Activated CD8-positive, alpha-beta memory T cell treated with anti-CD3 and anti-CD28 coated beads, Interleukin-2, amount 10 ng/mL, durations not matched to agents 7 days and 5 days (primary cell): ENCODE results near the gene RTP5. TPM values are rescaled to one million over a fixed set of nuclear protein-coding genes. Genes with fewer than 3 reads are reported as not detected.
"Not testable (repeated sequence)": the region's sequence is repeated elsewhere in the genome, so short reads cannot be mapped to it uniquely, and the experiment has no call there.

Experiments used
- ATAC-seq: fragments of 150-1000 bp; cut with Tn5 transposase; one replicate; pipeline ENCODE4 v1.10.0; 2021; ENCODE audit warnings: moderate library complexity
- CTCF ChIA-PET: fragments of 350-600 bp; sonication (Branson Sonifier 250); formaldehyde crosslinking; loops from one replicate; lab custom pipeline; 2021; ENCODE audit warnings: antibody characterized with exemption; lab: Charles Lee
- DNase-seq: peaks from one replicate; pipeline ENCODE4 v3.0.0-alpha.2; 2020
- H3K27ac Mint-ChIP-seq: one replicate; pipeline ENCODE4 v1.8.0; 2021; ENCODE audit warnings: mild to moderate bottlenecking, mixed read lengths
- H3K27me3 Mint-ChIP-seq: one replicate; pipeline ENCODE4 v1.8.0; 2021; ENCODE audit warnings: mixed read lengths
- H3K36me3 Mint-ChIP-seq: one replicate; pipeline ENCODE4 v1.8.0; 2021; ENCODE audit warnings: mild to moderate bottlenecking, mixed read lengths
- H3K4me1 Mint-ChIP-seq: one replicate; pipeline ENCODE4 v1.8.0; 2021; ENCODE audit warnings: mixed read lengths
- H3K4me3 Mint-ChIP-seq: one replicate; pipeline ENCODE4 v1.8.0; 2021; ENCODE audit warnings: mild to moderate bottlenecking, moderate library complexity, mixed read lengths
- H3K9me3 Mint-ChIP-seq: one replicate; pipeline ENCODE4 v1.8.0; 2022; ENCODE audit warnings: low read depth, mixed read lengths
- total RNA-seq, 2 experiments: library from RNA; stranded (reverse); gene quantifications; one replicate each; pipeline ENCODE4 v1.2.3, GENCODE V29; 2021

The RTP5 gene
- total RNA-seq, 2 experiments from 2014 or later: not detected

DNA sequence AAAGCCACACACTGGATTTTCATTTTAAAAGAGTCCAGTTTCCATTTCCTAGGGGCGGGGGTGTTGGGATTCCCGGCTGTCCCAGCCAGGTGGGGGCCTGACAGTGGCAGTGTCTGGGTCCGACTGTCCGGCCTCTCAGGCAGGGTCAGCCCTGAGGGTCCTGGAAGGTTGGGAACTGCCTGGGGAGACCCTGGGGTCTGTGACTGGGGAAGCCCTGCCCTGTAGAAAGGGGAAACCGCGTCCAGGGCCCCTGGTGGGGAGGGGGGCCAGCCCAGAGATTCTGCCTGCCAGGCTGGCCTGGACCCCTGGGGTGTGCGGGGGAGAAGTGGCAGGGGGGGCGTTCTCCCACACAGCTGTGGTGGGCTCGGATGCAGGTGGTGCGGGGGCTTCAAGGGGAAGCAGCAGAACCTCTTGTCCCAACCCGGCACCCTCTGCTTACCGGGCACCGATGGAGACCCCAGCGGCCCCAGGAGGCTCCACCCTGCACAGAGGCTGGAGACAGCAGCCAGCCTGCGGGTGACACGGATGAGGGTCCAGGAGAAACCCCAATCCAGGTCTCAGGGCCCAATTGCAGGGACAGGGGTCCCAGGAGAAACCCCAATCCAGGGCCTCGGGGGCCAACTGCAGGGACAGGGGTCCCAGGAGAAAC lies 4.9 kb downstream of the RTP5 start:
- Mint-ChIP-seq H3K4me1 (peaks cover 15% of the 10 kb centered on the region), H3K9me3 (no peaks in the 10 kb centered on the region), H3K4me3 (no peak overlapping the region), H3K27me3 (peaks cover 13% of the 10 kb centered on the region), H3K27ac (no peak overlapping the region), H3K36me3 (no peaks in the 10 kb centered on the region)
- no peak for ATAC-seq
- DNase-seq: no peak
- CTCF ChIA-PET: no interaction called here

DNA sequence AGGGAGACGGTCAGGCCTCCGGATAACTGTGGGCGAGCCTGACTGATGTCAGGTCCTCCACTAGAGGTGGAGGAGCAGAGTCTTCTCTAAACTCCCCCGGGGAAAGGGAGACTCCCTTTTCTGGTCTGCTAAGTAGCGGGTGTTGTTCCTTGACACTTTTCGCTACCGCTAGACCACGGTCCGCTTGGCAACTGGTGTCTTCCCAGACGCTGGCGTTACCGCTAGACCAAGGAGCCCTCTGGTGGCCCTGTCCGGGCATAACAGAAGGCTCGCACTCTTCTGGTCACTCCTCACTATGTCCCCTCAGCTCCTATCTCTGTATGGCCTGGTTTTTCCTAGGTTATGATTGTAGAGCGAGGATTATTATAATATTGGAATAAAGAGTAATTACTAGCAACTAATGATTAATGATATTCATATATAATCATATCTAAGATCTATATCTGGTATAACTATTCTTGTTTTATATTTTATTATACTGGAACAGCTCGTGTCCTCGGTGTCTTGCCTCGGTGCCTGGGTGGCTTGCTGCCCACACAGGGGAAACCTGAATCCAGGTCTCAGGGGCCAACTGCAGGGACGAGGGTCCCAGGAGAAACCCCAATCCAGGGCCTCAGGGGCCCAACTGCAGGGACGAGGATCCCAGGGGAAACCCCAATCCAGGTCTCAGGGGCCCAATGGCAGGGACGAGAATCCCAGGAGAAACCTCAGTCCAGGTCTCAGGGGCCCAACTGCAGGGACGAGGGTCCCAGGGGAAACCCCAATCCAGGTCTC lies 6.4 kb downstream of the RTP5 start:
- DNase-seq, H3K36me3 Mint-ChIP-seq, H3K4me3 Mint-ChIP-seq, H3K9me3 Mint-ChIP-seq, H3K27me3 Mint-ChIP-seq, H3K27ac Mint-ChIP-seq, ATAC-seq: not testable (repeated sequence)
- CTCF ChIA-PET: interaction anchor here (3.5 kb wide), 1 partner anchor 143 kb away, joined by 21 read pairs; the partner anchor contains the start of gene D2HGDH
- H3K4me1 Mint-ChIP-seq: peaks cover 16% of the 10 kb centered on the region

DNA sequence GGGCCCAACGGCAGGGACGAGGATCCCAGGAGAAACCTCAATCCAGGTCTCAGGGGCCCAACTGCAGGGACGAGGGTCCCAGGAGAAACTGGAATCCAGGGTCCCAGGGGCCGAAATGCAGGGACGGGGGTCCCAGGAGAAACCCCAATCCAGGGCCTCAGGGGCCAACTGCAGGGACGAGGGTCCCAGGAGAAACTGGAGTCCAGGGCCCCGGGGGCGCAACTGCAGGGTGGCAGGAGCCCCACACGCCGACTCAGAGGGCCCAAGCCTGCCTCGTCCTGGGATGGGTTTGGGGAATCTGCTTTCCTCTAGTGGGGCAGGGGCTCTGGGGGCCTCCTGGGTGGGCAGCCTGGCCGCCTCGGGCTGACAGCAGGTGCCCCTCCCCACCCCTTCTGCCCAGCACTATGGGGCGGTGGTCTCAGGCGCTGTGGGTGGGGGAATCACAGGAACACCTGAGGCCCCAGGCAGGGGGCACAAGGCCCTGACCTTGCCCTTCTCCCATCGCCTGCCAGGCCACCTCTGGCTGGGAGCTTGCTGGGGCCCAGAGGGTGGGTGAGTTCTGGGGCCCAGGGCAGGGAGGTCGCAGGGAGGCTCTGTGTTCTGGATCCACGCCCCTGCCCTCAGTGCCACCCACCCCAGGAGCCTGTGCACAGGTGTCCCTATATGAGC lies 7.1 kb downstream of the RTP5 start:
- Mint-ChIP-seq H3K36me3 (no peaks in the 10 kb centered on the region), H3K9me3 (no peaks in the 10 kb centered on the region), H3K4me1 (peaks cover 13% of the 10 kb centered on the region), H3K27me3 (peaks cover 4% of the 10 kb centered on the region), H3K4me3 (no peak overlapping the region), H3K27ac (no peak overlapping the region)
- no peak for ATAC-seq
- no peak for DNase-seq
- CTCF ChIA-PET: interaction anchor here (0.7 to 3.5 kb wide), 4 partner anchors 51 to 176 kb away, joined by 3 to 21 read pairs (median 4); partner anchors contain the start of gene D2HGDH

DNA sequence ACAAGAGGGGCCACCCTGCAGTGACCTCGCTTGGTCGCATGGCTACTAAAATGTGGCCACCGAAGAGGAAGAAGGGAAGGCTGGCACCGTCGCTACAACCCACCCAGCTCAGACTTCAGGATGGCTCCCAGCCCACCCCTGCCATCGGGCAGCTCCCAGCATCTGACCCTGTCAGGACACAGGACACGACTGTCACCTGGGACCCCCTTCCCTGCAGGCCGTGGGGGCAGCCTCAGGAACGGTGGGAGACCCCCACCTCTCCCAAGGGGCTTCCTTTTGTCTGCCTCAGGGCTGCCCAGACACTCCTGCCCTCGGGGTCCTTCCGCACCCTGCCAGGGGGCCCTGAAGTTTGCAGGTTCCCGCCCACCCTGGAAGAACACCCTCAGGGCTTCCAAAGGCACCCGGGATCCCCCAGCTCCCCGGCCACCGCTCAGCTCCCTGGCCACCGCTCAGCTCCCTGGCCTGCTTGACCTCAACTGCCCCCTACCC lies 7.7 kb downstream of the RTP5 start:
- DNase-seq: no peak
- H3K36me3 Mint-ChIP-seq: no peaks in the 10 kb centered on the region
- no peaks in the 10 kb centered on the region for H3K9me3 Mint-ChIP-seq
- H3K27ac Mint-ChIP-seq: no peak overlapping the region
- ATAC-seq: no peak
- H3K4me1 Mint-ChIP-seq: peaks cover 18% of the 10 kb centered on the region
- peaks cover 4% of the 10 kb centered on the region for H3K27me3 Mint-ChIP-seq
- CTCF ChIA-PET: interaction anchor here (0.7 to 3.5 kb wide), 5 partner anchors 52 to 267 kb away, joined by 3 to 21 read pairs (median 4); partner anchors contain the start of gene D2HGDH
- H3K4me3 Mint-ChIP-seq: no peak overlapping the region

DNA sequence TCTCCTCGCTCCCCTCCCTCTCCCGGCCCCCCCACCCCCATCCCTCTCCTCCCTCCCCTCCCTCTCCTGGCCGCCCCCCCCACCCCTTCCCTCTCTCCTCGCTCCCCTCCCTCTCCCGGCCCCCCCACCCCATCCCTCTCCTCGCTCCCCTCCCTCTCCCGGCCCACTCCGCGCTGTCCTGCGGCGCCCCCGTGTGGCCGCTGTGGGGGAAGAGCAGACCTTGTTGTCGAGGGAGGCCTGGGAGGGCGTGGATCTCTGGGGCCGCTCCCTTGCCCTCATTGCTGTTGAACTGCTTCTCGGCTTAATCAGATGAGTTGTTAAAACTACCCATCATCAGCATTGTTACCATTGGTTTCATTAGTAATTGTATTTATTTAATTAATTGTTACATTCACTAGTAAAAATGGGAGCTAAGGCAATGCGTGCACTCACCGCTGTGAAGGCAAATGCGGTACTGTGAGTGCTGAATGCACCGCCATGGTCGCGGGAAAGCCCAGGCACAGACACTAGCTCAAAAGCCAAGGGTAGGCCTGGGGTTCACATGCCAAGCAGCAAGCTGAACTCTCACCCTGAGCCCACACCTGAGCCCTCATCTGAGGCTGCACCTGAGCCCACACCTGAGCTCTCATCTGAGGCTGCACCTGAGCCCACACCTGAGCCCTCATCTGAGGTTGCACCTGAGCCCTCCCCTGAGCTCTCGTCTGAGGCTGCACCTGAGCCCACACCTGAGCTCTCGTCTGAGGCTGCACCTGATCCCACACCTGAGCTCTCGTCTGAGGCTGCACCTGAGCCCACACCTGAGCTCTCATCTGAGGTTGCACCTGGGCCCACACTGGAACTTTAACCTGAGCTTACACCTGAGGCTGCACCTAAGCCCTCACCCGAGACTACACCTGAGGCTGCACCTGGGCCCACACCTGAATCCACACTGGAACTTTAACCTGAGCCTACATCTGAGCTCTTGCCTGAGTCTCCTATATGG lies 8.8 kb downstream of the RTP5 start:
- Mint-ChIP-seq H3K4me1 (peaks cover 28% of the 10 kb centered on the region), H3K36me3 (peaks cover 4% of the 10 kb centered on the region), H3K27ac (no peak overlapping the region), H3K4me3 (no peak overlapping the region), H3K27me3 (no peaks in the 10 kb centered on the region), H3K9me3 (no peaks in the 10 kb centered on the region)
- CTCF ChIA-PET: interaction anchor here (0.7 to 3.5 kb wide), 28 partner anchors 9 to 511 kb away, joined by 3 to 21 read pairs (median 4); partner anchors contain the start of genes D2HGDH, DTYMK and ING5
- ATAC-seq (peak; percentile 26), DNase-seq (peak; percentile 83)

DNA sequence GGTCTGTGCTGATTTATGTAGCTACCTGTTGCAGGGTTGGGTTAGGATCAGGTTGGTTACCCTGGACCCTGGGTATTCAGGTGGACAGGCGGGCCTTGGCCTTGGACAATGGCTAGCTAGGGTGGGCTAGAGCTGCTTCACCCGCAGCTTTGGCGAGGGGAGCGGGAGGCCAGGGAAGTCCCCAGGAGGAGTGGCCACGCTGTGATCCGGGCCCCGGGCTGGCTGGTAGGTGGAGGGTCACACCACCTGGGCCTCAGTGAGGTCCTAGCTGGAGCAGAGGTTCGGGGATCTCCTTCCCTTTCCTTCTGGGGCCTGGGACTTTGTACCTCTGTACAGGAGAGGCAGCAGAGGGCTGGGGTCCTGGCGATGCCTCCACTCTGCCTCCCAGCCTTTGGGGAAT lies 9.8 kb downstream of the RTP5 start:
- no peaks in the 10 kb centered on the region for H3K9me3 Mint-ChIP-seq
- H3K4me1 Mint-ChIP-seq: peaks cover 28% of the 10 kb centered on the region
- CTCF ChIA-PET: interaction anchor here (0.8 to 2.2 kb wide), 15 partner anchors 11 to 512 kb away, joined by 3 to 19 read pairs (median 6); partner anchors contain the start of genes DTYMK and ING5
- H3K27me3 Mint-ChIP-seq: no peaks in the 10 kb centered on the region
- H3K4me3 Mint-ChIP-seq: no peak overlapping the region
- peaks cover 6% of the 10 kb centered on the region for H3K36me3 Mint-ChIP-seq
- no peak for DNase-seq
- H3K27ac Mint-ChIP-seq: no peak overlapping the region
- no peak for ATAC-seq

DNA sequence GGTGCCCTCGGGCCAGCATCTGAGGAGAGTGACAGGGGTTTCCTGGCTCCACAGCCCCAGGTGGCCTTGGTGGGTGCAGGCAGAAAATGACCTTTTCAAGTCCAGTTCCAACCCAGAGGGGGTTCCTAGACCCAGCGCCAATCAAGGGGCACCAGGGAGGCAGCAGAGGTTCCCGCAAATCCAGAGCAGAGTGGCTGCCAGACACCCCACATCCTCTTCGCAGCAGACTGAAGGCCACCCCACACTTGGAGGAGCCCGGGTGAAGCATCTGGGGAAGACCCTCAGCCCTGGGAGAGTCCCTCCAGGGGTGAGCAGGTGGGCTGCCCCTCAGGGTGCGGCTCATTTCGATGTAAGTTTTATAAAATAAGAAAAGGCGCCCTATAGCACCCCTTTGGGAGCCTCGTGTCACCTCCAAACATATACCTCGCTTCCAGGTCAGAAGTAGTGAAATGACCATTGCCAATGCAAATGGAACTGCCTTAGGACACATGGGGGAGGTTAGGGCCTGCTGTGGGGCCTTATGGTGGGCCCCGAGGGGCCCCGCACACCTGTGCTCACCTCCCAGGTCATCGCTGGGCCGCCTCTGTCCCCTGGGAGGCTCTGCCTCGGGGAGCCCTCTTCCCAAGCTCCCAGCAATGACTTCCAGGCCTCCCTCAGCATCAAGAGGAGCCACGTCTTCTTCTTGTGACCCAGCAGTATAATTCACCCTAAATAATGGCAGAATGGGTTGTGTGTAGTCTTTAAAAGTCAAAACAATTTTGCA lies 11.0 kb downstream of the RTP5 start:
- Mint-ChIP-seq H3K4me1 (peaks cover 27% of the 10 kb centered on the region), H3K36me3 (peaks cover 9% of the 10 kb centered on the region), H3K27ac (peak overlapping the region; percentile 95), H3K4me3 (peak overlapping the region; percentile 80), H3K9me3 (no peaks in the 10 kb centered on the region), H3K27me3 (no peaks in the 10 kb centered on the region)
- ATAC-seq: no peak
- no peak for DNase-seq
- CTCF ChIA-PET: interaction anchor here (0.8 to 2.2 kb wide), 5 partner anchors 14 to 182 kb away, joined by 3 to 9 read pairs (median 4); partner anchors contain the start of gene ING5

DNA sequence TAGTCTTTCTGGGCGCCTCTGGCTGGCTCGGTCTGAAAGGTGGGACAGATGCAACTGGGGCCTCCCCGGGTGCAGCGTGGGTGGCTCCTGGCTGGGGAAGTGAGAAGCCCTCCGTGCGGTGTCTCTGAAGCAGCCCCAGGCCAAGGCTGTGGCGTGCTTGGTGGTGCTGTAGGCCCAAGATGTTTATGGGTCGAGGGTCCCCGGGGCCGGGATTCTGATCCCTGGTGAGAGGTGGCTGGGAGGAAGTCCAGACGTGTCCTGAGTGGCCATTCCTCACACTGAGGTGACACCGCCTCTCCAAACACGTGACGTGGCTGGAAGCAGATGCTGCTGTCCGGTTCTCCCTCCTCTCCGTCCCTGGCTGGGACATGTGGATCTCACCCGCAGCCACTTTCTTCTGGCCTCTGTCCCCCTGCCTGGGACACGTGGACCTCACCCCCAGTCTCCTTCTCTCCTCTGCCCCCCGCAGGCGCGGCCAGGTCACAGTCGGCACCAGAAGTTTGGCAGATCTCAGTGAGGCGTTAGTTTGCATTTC lies 12.6 kb downstream of the RTP5 start:
- DNase-seq (peak; percentile 62), ATAC-seq (peak; percentile 43)
- H3K4me1 Mint-ChIP-seq: peaks cover 26% of the 10 kb centered on the region
- CTCF ChIA-PET: no interaction called here
- H3K9me3 Mint-ChIP-seq: no peaks in the 10 kb centered on the region
- H3K27ac Mint-ChIP-seq: peak overlapping the region; percentile 22
- no peaks in the 10 kb centered on the region for H3K27me3 Mint-ChIP-seq
- H3K4me3 Mint-ChIP-seq: peak overlapping the region; percentile 80
- peaks cover 9% of the 10 kb centered on the region for H3K36me3 Mint-ChIP-seq

DNA sequence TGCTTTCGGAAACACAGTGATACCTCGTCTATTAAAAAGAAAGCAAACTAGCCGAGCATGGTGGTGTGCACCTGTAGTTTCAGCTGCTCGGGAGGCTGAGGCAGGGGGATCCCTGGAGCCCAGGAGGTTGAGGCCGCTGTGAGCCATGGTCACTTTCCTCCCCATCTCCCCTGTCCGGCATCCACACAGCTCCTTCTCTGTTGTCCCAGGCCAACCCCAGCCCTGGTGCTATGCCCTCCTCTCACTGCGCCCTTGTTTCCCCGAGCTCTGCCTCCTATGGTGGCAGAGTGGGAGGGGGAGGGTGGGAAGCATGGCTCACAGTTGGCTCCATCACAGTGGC lies 15.4 kb downstream of the RTP5 start:
- Mint-ChIP-seq H3K36me3 (peaks cover 15% of the 10 kb centered on the region), H3K27me3 (no peaks in the 10 kb centered on the region), H3K9me3 (peaks cover 2% of the 10 kb centered on the region), H3K4me3 (no peak overlapping the region), H3K4me1 (peaks cover 31% of the 10 kb centered on the region), H3K27ac (no peak overlapping the region)
- no peak for ATAC-seq
- no peak for DNase-seq
- CTCF ChIA-PET: no interaction called here

DNA sequence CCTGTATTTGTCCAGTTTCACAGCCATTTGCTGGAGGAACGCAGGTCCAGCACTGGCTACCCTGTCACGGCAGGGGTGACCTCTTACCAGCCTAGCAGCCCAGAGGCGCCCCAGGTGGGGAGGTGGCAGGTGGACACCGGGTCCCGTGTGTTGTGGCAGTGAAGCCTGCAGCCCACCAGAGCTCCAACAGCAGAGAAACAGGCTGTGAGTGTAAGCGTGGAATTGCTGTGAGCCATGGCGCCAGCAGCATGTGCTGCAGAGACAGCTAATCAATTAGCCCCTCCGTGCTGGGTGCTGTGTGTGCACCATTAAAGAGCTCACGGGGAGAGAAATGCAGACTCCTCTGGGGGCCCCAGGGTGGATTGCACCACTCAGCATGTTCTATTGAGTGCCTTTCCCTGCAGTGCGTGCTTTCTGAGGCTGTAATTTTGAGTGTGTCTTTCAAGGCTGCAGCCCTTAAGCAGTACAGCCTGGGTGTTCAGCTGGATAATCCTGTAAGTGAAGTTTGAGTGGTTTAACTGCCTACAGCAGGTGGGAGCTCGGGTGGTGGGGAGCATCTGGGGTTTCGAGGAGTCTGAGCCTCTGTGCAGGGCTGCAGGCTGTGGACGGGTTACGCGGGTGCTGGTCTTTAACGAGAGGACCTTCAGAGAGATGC lies 15.9 kb downstream of the RTP5 start:
- Mint-ChIP-seq H3K4me3 (no peak overlapping the region), H3K9me3 (peaks cover 2% of the 10 kb centered on the region)

DNA sequence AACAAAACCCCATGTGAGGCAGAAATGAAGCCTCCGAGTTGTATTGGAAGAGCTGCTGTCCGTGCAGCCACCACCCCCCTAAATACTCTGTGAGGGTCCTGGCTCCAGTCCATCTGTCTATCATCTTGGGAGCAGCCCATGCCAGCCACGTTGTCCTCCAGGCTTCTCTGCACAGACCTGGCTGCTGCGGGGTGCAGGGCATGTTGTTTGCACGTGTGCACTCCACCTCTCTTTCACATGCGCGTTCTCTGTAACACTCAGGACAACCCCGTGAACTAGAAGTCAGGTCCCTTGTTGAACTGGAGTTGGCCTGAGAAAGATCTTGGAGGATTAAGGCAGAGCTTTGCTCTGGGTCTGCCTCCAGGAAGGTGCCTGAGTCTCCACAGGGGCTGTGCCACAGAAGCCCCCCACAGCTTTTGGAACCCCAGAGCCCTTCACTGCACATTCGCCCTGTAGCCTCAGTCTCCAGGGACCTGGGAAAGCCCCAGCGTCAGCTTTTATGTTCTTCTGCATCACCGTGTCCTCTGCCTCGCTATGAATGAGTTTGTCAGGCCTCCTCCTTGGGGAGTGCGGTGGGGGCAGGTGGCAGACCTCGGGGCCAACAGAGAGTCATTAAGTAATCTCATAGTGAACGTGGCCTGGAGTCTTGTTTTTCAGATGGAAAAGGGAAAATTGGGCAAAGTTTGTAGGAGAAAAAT lies 16.6 kb downstream of the RTP5 start:
- Mint-ChIP-seq H3K27ac (no peak overlapping the region), H3K4me3 (no peak overlapping the region), H3K27me3 (no peaks in the 10 kb centered on the region), H3K36me3 (peaks cover 15% of the 10 kb centered on the region), H3K4me1 (peaks cover 25% of the 10 kb centered on the region), H3K9me3 (peaks cover 2% of the 10 kb centered on the region)
- DNase-seq (no peak), ATAC-seq (no peak)
- CTCF ChIA-PET: no interaction called here

More for the DNA sequence above, 15.9 kb downstream of the RTP5 start:
- DNase-seq: no peak
- H3K36me3 Mint-ChIP-seq: peaks cover 15% of the 10 kb centered on the region
- CTCF ChIA-PET: no interaction called here
- H3K27me3 Mint-ChIP-seq: no peaks in the 10 kb centered on the region
- H3K27ac Mint-ChIP-seq: no peak overlapping the region
- no peak for ATAC-seq
- H3K4me1 Mint-ChIP-seq: peaks cover 29% of the 10 kb centered on the region
